Activated T-cell treated with anti-CD3 and anti-CD28 coated beads, Interleukin-2, amount 50 U/mL, for 48 hours (primary cell): ENCODE results near the gene HILPDA.

ENCODE experiments used
- DNase-seq, 2 experiments: peaks; one replicate each; pipeline ENCODE4 v3.0.0-alpha.2; 2020

HILPDA gene

GRCh38 chr7:128455543-128456254 is at the start of gene HILPDA:
HILPDA (plus strand) TSS chr7:128455878; CDS start chr7:128457269, 1,391 bp downstream.
- DNase-seq, result peak; percentile 95 to 97

- peak in 1 of 2 experiments; percentile 28 for DNase-seq
Measured at GRCh38 chr7:128406314-128407232, 49.1 kb upstream of the HILPDA start.

GRCh38 chr7:128407233-128407589 is 48.5 kb upstream of the HILPDA start:
- no peak for DNase-seq

GRCh38 chr7:128407751-128408708 is 47.6 kb upstream of the HILPDA start:
- DNase-seq, result no peak

GRCh38 chr7:128408709-128409595 is 46.7 kb upstream of the HILPDA start:
- no peak for DNase-seq

GRCh38 chr7:128409596-128410450 is 45.9 kb upstream of the HILPDA start, which contains the start of gene IMPDH1:
IMPDH1 (minus strand) TSS chr7:128409982; CDS start chr7:128409901, 81 bp downstream.
- DNase-seq, result peak; percentile 95 to 96

- DNase-seq, result no peak
Measured at GRCh38 chr7:128410451-128410753, 45.3 kb upstream of the HILPDA start.

- DNase-seq, result no peak
Measured at GRCh38 chr7:128415217-128415785, 40.4 kb upstream of the HILPDA start.

GRCh38 chr7:128417071-128417470 is 38.6 kb upstream of the HILPDA start:
- DNase-seq, result no peak

- no peak for DNase-seq
Measured at GRCh38 chr7:128419257-128419656, 36.4 kb upstream of the HILPDA start.

GRCh38 chr7:128420773-128421172 is 34.9 kb upstream of the HILPDA start:
- DNase-seq, result no peak

- DNase-seq, result no peak
Measured at GRCh38 chr7:128421384-128421783, 34.3 kb upstream of the HILPDA start.

- DNase-seq, result no peak
Measured at GRCh38 chr7:128422037-128422436, 33.6 kb upstream of the HILPDA start.

- no peak for DNase-seq
Measured at GRCh38 chr7:128422842-128423241, 32.8 kb upstream of the HILPDA start.

GRCh38 chr7:128424686-128425275 is 30.9 kb upstream of the HILPDA start:
- no peak for DNase-seq

- DNase-seq, result peak; percentile 88 to 90
Measured at GRCh38 chr7:128425850-128426249, 29.8 kb upstream of the HILPDA start.

- DNase-seq, result peak; percentile 32 to 41
Measured at GRCh38 chr7:128427289-128427891, 28.3 kb upstream of the HILPDA start.

GRCh38 chr7:128430207-128430606 is 25.5 kb upstream of the HILPDA start:
- no peak for DNase-seq

- no peak for DNase-seq
Measured at GRCh38 chr7:128431221-128431620, 24.5 kb upstream of the HILPDA start.

- DNase-seq, result no peak
Measured at GRCh38 chr7:128431754-128432153, 23.9 kb upstream of the HILPDA start.
